NCI-H1436 (cell line): ENCODE measurements around the gene AP2A2.
"Not testable (repeated sequence)": the region's sequence is repeated elsewhere in the genome, so short reads cannot be mapped to it uniquely, and the experiment has no call there.

Experiments used
- DNase-seq: peaks from one replicate; lab custom pipeline; 2025; lab: John Stamatoyannopoulos, UW

Gene AP2A2

DNA sequence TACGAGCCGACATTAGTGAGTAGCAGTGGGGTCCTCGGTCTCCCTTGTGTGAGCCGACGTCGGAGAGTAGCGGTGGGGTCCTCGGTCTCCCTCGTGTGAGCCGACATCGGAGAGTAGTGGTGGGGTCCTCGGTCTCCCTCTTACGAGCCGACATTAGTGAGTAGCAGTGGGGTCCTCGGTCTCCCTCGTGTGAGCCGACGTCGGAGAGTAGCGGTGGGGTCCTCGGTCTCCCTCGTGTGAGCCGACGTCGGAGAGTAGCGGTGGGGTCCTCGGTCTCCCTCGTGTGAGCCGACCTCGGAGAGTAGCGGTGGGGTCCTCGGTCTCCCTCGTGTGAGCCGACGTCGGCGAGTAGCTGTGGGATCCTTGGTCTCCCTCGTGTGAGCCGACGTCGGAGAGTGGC is 49.7 kb downstream of the AP2A2 start:
- DNase-seq: not testable (repeated sequence)

DNA sequence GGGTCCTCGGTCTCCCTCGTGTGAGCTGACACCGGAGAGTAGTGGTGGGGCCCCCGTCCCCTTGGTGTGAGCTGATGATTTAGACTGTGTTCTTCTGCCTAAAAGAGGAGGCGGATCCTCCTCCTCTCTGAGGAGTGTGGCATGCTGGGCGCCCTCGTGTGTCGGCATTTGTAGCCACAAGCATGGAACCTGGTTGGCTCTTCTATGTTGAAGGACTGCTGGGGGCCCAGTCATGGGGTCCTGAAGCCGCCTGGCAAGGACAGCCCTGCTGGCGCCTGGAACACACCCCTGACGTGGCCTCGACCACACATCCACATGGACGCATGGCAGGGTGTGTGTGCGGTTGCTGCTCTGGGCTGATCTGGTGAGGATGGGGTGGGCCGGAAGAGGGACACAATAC is 50.2 kb downstream of the AP2A2 start:
- no peak for DNase-seq

DNA sequence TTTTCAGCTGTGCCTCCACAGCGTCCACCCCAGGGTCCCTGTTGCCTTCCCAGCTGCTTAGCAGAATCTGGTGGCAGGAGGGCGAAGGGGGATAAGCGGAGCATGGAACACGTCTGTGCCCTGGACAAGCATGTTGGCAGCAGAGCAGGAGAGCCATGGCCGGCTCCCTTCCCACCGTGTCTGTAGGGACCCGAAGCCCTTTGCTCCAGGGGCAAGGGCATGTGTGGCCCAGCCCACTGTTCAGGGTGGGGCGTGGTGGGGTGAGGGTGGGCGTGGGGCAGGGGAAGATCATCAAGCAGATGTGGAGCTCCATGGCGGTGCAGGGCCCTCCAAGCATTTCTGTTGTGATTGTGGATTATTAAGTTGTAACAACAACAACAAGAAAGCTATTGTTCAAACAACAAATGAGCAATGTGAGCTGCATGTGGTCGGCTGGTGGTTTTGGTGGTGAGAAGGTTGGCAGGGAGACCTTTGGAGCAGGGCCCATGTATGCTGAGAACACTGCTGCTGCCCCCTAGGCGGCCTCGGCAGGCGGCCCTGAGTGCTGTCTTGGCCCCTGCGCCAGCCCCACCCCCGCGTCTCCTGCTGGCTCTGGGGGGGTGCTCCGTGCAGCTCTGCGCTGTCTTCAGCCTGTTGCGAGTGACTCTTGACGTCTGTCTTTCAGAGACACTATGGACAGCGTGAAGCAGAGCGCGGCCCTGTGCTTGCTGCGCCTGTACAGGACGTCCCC is 50.9 kb downstream of the AP2A2 start:
- no peak for DNase-seq

DNA sequence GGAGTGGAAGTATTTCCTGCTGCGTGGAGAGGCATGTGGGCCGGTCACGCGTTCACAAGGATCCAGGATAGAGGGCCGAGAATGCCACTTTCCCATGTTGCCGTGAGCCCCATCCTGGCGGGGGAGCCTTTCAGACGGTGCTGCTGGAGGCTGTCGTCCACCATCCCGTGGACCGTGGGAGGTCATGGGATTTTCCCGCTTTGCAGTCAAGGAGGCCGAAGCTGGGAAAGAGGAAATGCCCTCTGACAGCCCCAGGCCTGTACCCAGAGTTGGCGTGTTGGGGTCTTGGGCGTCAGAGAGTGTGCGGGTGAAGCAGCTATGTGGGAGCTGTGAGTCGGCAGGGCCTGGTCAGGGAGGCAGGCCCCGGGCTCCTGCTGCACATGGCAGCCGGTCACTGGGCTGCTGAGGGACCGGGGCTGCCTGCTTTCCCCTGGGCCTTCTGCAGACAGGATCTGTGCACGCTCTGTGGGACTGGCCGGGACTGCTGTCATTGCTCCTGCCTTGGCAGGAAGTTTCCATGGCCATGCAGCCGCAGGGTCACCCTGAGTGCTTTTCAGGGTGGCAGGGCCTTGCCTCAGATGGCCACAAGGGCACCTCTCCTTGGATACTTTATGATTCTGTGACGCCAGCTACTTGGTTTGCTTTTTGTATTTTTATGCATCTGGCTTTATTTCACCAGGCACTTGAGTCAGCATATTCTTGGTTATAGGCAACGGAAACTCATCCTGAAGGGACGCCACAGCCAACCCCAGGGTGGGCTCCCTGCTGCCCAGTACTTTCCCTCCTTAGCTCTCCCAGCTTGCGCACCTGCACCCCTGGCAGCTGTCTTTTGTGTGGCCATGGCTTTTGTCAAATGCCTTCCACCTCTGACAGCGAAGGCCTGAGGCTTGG is 52.4 kb downstream of the AP2A2 start:
- no peak for DNase-seq

DNA sequence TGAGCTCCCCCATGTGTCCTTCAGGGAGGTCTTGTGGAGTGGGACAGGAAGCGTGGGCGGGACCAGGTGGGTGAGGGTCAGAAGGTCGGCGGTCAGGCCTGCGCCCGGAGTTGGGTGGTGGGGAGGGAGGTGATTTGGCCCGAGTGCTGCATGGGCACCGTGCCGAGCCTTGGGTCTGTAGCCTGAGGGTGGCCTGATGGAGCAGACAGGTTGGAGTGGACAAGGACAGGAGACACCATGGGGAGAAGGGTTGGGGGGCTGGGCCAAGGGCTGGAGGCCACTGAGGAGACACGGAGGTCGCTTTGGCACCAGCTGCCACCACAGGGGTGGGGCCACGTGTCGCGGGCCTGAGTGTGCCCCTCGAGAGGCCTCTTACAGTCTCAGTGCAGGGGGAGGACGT is 53.1 kb downstream of the AP2A2 start:
- DNase-seq: no peak

DNA sequence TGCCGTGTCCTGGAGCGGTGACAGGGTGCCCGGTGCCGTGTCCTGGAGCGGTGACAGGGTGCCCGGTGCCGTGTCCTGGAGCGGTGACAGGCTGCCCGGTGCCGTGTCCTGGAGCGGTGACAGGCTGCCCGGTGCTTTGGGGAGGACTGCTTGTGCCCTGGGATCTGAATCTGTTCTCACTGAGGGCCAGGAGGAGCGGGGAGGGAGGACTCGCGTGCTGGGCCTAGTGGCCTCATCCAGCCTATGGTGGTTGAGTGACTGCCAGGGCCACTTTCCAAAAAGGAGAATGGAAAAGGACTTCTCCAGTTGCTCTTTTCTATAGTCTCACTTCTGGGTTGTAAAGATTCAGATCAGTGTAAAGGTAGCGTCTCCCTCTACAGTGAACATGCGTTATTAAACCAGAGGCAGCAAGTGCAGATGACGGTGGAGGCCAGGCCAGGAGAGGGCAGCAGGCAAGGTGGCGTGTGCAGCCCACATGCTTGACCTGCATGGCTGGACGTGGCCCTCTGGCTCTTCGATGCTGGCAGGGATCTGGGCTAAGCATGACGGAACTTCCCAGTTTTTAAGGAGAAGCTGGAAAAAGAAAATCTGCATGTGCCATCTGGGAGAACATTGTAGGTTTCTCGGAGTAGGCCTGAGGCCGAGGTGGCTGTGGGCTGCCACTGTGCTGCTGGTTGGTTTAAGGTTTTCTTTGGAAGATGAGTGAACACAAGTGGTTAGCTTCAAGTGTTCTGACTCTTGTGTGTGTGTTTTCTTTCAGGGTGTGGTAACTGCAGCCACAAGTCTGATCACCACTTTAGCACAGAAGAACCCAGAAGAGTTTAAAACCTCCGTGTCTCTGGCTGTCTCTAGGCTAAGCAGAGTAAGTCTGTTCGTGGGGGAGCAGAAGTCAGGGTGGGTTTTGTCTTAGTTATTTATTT is 55.0 kb downstream of the AP2A2 start:
- DNase-seq: no peak

DNA sequence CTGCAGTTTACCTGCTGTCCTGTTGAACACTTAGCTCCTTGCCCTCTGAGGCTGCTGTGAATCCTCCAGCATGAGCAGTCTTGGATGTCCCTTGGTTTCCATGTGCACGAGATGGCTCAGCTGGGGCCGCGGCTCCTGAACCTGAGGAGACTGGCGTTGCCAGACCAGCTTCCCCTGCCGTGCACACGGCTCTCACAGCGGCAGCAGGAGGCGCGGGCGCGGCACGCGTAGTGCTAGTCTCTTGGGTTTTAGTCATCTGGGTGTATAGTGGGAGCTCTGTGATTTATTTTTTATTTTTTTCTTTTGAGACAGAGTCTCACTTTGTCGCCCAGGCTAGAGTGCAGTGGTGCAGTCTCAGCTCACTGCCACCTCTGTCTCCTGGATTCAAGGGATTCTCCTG is 56.1 kb downstream of the AP2A2 start:
- DNase-seq: no peak

DNA sequence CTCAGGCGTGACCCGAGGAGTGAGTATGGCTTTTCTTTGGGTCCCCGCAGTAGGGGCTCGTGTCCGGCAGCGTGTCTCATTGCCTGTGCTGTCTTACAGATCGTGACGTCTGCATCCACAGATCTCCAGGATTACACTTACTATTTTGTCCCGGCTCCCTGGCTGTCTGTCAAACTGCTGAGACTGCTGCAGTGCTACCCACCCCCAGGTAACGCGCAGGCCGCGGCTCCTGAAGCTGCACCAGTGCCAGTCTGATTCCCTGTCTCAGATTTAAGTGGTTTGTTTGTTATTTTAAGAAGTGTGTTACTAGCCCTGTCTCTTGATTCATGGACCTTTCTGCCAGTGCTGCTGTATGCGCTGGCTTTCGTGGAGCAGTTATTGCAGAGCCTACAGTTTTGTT is 58.9 kb downstream of the AP2A2 start:
- DNase-seq: no peak

DNA sequence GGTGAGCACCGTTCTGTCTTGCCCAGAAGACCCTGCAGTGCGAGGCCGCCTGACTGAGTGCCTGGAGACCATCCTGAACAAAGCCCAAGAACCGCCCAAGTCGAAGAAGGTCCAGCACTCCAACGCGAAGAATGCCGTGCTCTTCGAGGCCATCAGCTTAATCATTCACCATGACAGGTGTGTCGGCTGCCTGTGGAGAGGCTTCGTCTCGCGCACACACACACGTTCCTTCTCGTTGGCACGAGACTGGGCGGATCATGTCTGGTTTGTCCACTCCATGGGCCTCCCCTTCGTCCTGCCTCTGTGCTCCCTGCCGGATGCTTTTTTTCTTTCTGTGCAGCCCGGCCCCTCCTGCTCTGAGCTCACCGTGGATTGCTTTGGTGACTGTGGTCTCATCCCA is 59.7 kb downstream of the AP2A2 start:
- DNase-seq: no peak

DNA sequence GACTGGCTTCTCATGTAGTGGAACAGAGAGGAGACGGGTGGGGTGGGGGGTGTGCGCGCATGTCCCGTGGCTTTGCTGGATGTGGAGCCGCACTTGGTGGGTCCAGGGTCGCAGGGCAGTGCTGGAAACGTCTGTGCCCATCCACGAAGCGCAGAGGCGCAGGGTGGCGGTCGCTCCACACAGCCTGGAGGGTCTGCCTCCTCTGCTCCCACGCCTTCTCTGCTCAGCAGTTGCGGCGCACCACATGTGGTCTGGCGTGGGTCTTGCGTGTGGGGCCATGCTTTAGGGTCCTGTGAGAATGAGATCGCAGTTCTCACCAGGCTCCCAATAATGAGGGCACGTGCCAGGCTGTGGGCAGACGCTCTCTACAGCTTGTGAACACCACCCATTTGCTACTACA is 60.2 kb downstream of the AP2A2 start:
- DNase-seq: no peak

DNA sequence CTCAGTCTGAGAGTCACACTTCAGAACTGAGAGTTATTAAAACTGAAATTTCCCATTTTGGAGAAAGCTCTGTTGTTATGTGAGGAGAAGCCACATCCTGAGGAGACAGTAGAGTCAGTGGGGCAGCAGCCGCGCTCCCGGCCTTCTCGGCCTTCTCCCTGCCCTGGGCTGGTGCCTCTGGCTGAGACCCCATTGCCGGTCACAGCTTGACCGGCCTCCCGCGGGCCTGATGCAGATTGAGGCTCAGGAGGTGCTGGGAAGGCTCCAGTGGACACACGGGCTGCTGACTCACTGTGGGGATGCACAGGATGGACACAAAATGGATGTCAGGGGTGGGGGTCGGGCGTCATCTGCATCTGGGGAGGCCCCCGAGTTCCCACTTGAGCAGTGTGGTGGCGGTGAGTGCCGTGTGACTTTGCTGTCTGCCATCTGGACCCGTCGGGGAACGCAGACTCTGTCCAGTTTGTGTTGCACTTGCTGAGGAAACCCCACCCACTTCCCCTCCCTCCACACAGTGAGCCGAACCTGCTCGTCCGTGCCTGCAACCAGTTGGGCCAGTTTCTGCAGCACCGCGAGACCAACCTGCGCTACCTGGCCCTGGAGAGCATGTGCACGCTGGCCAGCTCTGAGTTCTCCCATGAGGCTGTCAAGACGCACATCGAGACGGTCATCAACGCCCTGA is 60.7 kb downstream of the AP2A2 start:
- no peak for DNase-seq

DNA sequence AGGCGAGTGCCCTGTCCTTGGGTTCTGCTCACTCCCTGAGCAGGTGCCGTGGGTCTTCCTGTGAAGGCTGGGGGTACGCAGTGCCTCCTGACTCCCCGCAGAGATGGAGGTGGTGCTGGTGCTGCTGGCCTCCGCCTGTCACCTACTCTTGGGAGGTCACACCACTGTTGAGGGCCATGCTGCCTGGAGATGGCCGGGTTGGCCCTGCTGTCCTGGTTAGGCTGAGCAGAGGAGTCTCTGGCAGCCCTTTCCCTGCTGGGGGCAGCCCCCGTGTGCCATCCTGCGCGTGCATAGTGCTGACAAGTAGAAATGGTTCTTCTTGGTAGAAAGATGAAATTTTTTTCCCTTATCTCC is 61.3 kb downstream of the AP2A2 start:
- no peak for DNase-seq

DNA sequence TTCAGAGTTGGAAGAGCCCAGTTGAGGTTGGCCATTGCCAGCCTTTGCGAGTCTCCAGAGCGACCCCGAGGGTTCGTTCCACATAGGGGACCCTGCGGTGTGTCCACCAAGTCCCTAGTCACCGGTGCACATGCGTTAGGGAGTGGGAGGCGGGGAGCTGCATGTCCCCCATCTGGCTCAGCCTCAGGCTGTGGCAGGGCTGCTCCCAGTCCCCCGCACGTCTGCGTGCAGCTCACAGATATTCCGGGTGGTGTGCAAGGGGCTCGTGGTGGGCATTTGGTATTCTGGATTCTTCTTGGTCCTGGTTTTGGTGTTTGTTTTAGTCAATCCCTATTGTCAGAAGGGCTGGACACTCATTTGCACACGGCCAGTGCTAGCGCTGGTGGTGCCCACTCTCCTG is 62.0 kb downstream of the AP2A2 start:
- DNase-seq: no peak

DNA sequence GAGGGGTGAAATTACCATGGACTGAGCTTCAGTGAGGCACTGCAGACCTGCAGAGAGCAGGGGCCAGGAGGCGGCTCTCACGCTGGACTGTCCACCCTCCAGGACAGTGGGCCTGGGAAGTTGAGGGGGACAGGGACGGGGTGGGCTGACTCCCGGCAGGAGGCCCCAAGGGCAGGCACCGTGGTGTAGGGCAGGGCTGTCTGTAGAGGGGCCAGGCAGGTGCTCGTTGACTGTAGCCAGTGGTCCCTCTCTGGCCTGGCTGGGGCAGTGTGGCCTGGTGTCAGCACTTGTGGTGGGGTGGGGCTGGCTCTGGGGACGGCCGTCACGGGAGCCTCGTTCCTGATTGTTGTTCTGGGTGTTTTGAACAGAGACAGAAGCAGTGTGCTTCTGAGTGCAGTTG is 64.4 kb downstream of the AP2A2 start:
- no peak for DNase-seq

DNA sequence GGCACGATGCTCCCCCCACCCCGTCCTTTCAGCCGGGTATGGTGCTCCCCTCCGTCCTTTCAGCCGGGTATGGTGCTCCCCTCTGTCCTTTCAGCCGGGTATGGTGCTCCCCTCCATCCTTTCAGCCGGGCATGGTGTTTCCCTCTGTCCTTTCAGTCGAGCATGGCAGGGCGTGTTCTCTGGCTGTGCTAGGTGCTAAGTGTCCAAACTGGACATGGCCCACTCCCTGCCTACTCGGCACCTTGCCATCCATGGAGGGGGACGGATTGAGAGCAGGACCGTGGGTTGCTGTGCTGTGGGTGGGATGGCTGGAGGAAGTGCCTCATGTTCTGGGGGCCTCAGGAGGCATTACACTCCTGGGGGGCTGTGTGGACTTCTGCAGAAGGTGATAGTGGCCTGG is 65.4 kb downstream of the AP2A2 start:
- no peak for DNase-seq

DNA sequence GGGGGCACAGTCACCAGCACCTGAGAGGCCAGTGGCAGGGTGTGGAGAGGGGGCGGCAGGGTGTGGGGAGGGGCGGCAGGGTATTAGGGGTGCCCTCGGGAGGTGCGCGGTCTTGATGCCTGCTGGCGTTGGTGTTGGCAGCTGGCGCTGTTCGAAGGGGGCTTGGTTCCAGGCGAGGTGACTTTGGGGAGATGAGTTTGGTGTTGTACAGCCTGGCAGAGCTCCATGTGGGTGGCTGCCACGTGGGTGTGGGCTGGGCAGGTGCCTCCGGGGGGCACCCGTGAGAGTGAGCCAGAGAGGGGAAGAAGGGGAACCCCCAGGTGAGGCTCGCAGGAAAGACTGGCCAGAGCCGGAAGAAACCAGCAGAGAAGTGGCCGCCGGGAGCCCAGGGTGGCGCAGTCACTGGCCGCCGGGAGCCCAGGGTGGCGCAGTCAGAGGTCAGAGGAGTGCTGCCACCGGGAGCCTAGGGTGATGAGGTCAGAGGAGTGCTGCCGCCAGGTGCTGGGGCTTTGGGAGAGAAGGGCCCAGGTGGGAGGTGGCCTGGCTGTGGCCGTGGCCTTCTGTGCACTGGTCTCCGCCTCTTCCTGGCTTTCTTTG is 66.1 kb downstream of the AP2A2 start:
- DNase-seq: no peak

DNA sequence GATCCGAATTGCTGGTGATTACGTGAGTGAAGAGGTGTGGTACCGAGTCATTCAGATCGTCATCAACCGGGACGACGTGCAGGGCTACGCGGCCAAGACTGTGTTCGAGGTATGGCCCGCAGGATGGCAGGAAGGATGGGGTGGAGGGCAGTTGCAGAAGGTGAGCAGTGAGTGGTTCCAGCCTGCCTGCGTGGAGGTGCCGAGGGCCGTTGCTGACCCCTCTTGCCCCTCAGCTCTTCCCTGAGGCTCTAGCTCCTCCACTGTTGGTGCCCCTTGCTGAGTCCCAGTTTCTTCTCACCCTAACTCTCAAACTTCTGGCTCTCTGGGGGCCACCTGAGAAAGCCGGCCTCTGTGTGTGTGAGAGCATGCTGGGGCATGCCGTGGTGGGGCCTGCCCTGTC is 66.9 kb downstream of the AP2A2 start:
- DNase-seq: no peak

DNA sequence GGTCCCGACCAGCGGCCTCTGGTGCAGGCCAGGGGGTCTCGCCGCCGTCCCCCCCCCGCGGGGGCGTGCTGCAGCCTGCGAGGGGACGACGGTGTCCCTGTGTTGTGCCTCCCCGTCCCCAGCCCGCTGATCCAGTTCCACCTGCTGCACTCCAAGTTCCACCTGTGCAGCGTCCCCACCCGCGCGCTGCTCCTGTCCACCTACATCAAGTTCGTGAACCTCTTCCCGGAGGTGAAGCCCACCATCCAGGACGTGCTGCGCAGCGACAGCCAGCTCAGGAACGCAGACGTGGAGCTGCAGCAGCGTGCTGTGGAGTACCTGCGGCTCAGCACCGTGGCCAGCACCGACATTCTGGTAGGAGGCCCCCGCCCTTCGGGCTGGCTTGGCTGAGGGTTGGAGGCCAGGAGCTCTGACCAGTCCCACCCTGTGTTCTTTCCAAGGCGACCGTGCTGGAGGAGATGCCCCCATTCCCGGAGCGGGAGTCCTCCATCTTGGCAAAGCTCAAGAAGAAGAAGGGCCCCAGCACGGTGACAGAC is 68.0 kb downstream of the AP2A2 start:
- DNase-seq: no peak

DNA sequence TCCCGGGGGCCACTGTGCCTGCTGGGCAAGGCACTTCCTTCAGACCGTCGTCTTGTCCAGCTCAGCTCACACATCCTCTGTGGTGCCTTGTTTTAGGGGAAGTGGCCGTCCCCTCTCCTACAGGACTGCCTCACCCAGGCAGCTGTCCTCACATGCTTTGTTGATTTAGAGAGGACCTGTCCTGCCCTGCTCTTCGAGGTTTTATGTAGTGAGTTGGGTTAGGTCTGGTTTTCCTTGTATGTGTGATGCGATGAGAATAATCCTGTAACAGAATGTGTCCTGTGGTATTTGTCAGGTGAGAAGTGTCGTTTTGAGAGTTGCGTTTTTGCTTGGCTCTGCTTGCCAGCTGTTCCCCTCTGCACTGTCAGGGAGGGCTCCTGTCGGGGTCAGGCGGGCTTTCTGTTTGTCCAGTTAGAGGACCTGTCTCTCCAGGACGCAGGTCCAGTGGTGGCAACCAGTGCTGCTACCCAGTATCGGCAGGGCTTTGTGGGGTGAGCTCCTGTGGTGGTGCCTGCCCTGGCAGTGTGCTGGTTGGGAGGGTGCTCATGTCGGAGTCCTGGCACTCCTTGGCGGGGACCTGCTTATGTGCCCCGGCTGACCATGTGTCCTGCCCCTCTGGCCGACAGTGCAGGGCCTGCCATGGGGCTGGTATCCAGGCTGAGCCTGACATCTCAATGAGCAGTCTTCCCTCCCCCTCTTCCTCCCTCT is 69.5 kb downstream of the AP2A2 start:
- DNase-seq: no peak

DNA sequence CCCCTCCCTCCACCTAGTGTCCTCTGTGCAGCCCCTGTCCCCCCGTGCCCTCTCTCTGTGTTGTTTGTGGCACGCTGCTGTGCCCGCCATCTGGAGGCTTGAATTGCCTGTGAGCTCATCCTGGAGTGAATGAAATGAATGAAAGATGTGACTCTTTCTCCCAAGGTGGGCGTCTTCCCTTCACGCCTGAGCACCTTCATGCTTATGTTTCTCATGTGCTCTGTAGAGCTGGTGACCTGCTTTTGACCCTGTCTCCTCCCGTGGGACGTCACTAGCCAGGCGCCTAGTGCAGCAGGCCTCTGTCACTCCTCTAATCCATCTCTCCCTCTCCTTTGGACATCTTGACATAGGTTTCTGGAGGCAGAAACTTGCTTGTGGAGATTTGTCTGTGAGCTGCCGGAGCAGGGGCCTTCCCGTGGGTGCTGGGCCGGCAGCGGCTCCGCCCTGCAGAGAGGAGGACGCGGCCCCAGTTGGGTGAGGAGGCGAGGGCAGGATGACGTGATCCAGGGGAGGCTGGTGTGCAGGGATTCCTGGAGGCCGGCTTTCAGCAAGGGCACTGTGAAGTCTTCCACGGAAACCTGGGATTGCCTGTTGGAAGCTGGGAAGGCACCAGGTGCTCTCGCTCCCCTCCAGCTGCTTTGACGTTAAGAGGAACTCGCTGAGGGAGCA is 70.2 kb downstream of the AP2A2 start:
- DNase-seq: peak; percentile 4
